Measurements from ENCODE around the gene RPL7A. TPM values are rescaled to one million over a fixed set of nuclear protein-coding genes. Genes with fewer than 3 reads are reported as not detected.
"Not testable (repeated sequence)": the region's sequence is repeated elsewhere in the genome, so short reads cannot be mapped to it uniquely, and the experiment has no call there.

Gene RPL7A
- 1,502 TPM for total RNA-seq
- 2,097 TPM for polyA plus RNA-seq (ENCODE audit: insufficient read depth, low read depth, low replicate concordance)
- long read RNA-seq, donor 1, transcript RPL7A-202 (8 exons, 891 nt) = major isoform, 368 of 761 reads
- long read RNA-seq, donor 1, transcript RPL7A-208 (2 exons, 374 nt) = minor isoform, 13 of 761 reads
- long read RNA-seq, donor 1, partial matches to known transcripts = 375 of 761 reads
- long read RNA-seq, donor 1, other reads (novel, unspliced or antisense) = 0 of 761 reads
- long read RNA-seq, donor 2, transcript RPL7A-208 (2 exons, 374 nt) = minor isoform, 9 of 1,083 reads
- long read RNA-seq, donor 2, transcript RPL7A-202 (8 exons, 891 nt) = major isoform, 603 of 1,083 reads
- long read RNA-seq, donor 2, partial matches to known transcripts = 446 of 1,083 reads
- long read RNA-seq, donor 2, other reads (novel, unspliced or antisense) = 21 of 1,083 reads
- long read RNA-seq, donor 3, transcript RPL7A-204 (7 exons, 1,164 nt) = minor isoform, 5 of 1,224 reads
- long read RNA-seq, donor 3, transcript RPL7A-208 (2 exons, 374 nt) = minor isoform, 10 of 1,224 reads
- long read RNA-seq, donor 3, transcript RPL7A-202 (8 exons, 891 nt) = major isoform, 695 of 1,224 reads
- long read RNA-seq, donor 3, partial matches to known transcripts = 493 of 1,224 reads
- long read RNA-seq, donor 3, other reads (novel, unspliced or antisense) = 17 of 1,224 reads
- long read RNA-seq, donor 4, transcript RPL7A-208 (2 exons, 374 nt) = minor isoform, 8 of 550 reads
- long read RNA-seq, donor 4, transcript RPL7A-202 (8 exons, 891 nt) = major isoform, 286 of 550 reads
- long read RNA-seq, donor 4, partial matches to known transcripts = 253 of 550 reads
- long read RNA-seq, donor 4, other reads (novel, unspliced or antisense) = 0 of 550 reads
- long read RNA-seq, donor 5, transcript RPL7A-202 (8 exons, 891 nt) = major isoform, 30 of 64 reads
- long read RNA-seq, donor 5, partial matches to known transcripts = 31 of 64 reads
- long read RNA-seq, donor 5, other reads (novel, unspliced or antisense) = 0 of 64 reads
- long read RNA-seq, donor 6, transcript RPL7A-206 (3 exons, 743 nt) = minor isoform, 5 of 2,696 reads
- long read RNA-seq, donor 6, transcript RPL7A-202 (8 exons, 891 nt) = major isoform, 1,337 of 2,696 reads
- long read RNA-seq, donor 6, transcript RPL7A-208 (2 exons, 374 nt) = minor isoform, 41 of 2,696 reads
- long read RNA-seq, donor 6, partial matches to known transcripts = 1,265 of 2,696 reads
- long read RNA-seq, donor 6, other reads (novel, unspliced or antisense) = 42 of 2,696 reads
- long read RNA-seq, donor 7, transcript RPL7A-202 (8 exons, 891 nt) = major isoform, 126 of 251 reads
- long read RNA-seq, donor 7, partial matches to known transcripts = 117 of 251 reads
- long read RNA-seq, donor 7, other reads (novel, unspliced or antisense) = 4 of 251 reads
- long read RNA-seq, donor 8, transcript RPL7A-202 (8 exons, 891 nt) = major isoform, 563 of 1,112 reads
- long read RNA-seq, donor 8, transcript RPL7A-208 (2 exons, 374 nt) = minor isoform, 18 of 1,112 reads
- long read RNA-seq, donor 8, partial matches to known transcripts = 518 of 1,112 reads
- long read RNA-seq, donor 8, other reads (novel, unspliced or antisense) = 7 of 1,112 reads
- long read RNA-seq, donor 9, transcript RPL7A-202 (8 exons, 891 nt) = major isoform, 228 of 415 reads
- long read RNA-seq, donor 9, partial matches to known transcripts = 181 of 415 reads
- long read RNA-seq, donor 9, other reads (novel, unspliced or antisense) = 0 of 415 reads
- long read RNA-seq, donor 10, transcript RPL7A-202 (8 exons, 891 nt) = major isoform, 453 of 1,029 reads
- long read RNA-seq, donor 10, transcript RPL7A-204 (7 exons, 1,164 nt) = minor isoform, 5 of 1,029 reads
- long read RNA-seq, donor 10, transcript RPL7A-208 (2 exons, 374 nt) = minor isoform, 18 of 1,029 reads
- long read RNA-seq, donor 10, partial matches to known transcripts = 534 of 1,029 reads
- long read RNA-seq, donor 10, other reads (novel, unspliced or antisense) = 16 of 1,029 reads

DNA sequence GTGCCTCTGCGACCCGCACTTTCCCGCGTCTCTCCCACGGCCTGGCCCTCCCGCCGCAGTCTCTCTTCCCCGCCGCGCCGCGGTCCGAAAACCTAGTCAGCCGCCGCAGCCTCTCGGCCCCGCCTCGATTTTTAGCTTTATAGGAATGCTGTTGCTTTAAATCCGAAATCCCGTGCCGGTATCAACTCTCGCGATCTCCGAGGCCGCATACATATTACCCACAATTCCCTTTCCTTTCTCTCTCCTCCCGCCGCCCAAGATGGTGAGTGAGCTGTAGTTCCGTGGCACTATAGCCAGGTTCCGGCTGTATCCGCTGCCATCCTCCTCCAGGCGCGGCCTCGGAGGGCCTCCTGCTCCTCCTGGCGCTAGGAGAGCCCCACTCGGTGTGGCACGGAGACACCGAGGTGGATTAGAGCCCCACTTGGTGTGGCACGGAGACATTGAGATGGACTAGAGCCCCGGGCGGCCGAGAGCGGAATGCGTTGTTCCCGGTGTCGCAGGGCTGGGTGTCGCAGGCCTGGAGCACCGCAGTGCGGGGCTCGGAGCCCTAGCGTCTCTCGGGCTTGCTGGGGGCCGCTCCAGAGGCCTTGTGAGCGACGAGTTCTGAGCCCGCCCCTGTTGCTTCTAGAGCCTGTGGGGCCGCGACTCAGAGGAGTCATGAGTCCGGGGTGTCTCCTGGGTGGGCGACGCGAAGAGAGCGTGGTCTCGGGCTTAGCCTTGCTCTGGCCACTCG, at the start of gene RPL7A, which contains the start of gene MED22:
TSS of gene RPL7A (plus strand) at position 234 of the 733 bp plus-strand sequence. CDS start at position 260, 26 bp downstream.
TSS of gene MED22 (minus strand) at position 147 of the 733 bp plus-strand sequence. CDS start 1,469 bp downstream, outside the sequence.
- no peaks in the 10 kb centered on the region for H3K27me3 ChIP-seq (ENCODE audit: control insufficient read depth, insufficient read depth, low read length)
- H3K27ac ChIP-seq (ENCODE audit: low read depth in 2 of 2, low read length in 2 of 2) = peak within 1 kb of the TSS; percentile 84 to 96
- intact Hi-C loops (cut with DNase I) = no loop called here
- TF ChIP-seq CTCF (IDR thresholded peaks at IDR 0.05; ENCODE audit: borderline replicate concordance, extremely low read depth, insufficient read depth) = no peak
- no peaks in the 10 kb centered on the region for H3K9me3 ChIP-seq (ENCODE audit: control insufficient read depth in 2 of 3, insufficient read depth in 1 of 3, low read length in 3 of 3)
- peak within 1 kb of the TSS; percentile 91 to 99 (median 92) for H3K9ac ChIP-seq (ENCODE audit: low read length in 3 of 3)
- FAIRE-seq (no peak), DNase-seq (peak; percentile 96 to 99 (median 97))
- H3K4me3 ChIP-seq (ENCODE audit: low read length in 3 of 3) = peak within 1 kb of the TSS; percentile 76 to 99 (median 93)
- peaks cover 10 to 58% (median 32%) of the 10 kb centered on the region in 3 donors for H3K36me3 ChIP-seq (ENCODE audit: control insufficient read depth in 2 of 3, insufficient read depth in 3 of 3, low read length in 3 of 3)
- peaks cover 4 to 19% (median 5%) of the 10 kb centered on the region in 3 donors for H3K4me1 ChIP-seq (ENCODE audit: control insufficient read depth in 2 of 3, insufficient read depth in 2 of 3, low read depth in 1 of 3, low read length in 3 of 3)

DNA sequence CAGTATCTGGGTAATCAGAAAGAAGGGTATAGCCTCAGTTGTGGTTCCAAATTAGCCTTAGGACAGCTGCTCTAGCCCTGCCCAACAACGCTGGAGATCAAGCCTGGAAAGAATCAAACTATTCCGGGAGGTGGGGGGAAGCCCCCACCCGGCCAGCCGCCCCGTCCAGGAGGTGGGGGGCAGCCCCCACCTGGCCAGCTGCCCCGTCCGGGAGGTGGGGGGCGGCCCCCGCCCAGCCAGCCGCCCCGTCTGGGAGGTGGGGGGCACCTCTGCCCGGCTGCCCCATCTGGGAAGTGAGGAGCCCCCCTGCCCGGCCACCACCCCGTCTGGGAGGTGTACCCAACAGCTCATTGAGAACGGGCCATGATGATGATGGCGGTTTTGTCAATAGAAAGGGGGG, 48.0 kb upstream of the RPL7A start:
- H3K4me3 ChIP-seq (ENCODE audit: low read length in 3 of 3); H3K9me3 ChIP-seq (ENCODE audit: control insufficient read depth in 2 of 3, insufficient read depth in 1 of 3, low read length in 3 of 3); H3K27me3 ChIP-seq (ENCODE audit: control insufficient read depth, insufficient read depth, low read length); H3K27ac ChIP-seq (ENCODE audit: low read depth in 2 of 2, low read length in 2 of 2); FAIRE-seq; H3K4me1 ChIP-seq (ENCODE audit: control insufficient read depth in 2 of 3, insufficient read depth in 2 of 3, low read depth in 1 of 3, low read length in 3 of 3); intact Hi-C loops (cut with DNase I); H3K9ac ChIP-seq (ENCODE audit: low read length in 3 of 3); H3K36me3 ChIP-seq (ENCODE audit: control insufficient read depth in 2 of 3, insufficient read depth in 3 of 3, low read length in 3 of 3); DNase-seq: not testable (repeated sequence)

Measured in kidney (tissue), 22 donors.